Measurements from ENCODE around the gene SPATA6L. TPM values are rescaled to one million over a fixed set of nuclear protein-coding genes. Genes with fewer than 3 reads are reported as not detected.

SPATA6L gene
- total and polyA plus RNA-seq, 2 donors = 0.47 to 1.2 TPM

DNA sequence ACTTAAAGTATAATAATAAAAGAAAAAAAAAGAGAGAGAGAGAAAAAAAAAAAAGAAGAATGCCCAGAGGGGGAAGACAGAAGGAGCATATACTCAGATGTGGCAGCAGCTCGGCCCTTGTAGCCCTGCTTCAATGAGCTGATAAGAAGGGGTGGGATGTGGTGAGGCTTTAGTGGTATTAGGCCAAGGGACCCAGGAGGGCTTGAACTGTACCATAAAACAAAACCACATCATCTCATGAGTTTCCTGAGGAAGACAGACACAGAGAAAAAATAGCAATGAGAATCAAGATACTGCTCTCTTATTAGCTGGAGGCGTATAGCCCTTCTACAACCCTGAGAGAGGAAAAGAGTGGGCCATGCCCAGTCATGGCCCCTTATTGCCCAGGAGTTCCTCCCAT, 103.2 kb downstream of the SPATA6L start:
- DNase-seq (ENCODE audit: low read depth in 6 of 9, low spot score in 9 of 9) = no peak
- 10% methylated on average over 2 of the region's 2 CpGs for WGBS
- no peaks in the 10 kb centered on the region for H3K9me3 ChIP-seq (ENCODE audit: control insufficient read depth in 2 of 2, insufficient read depth in 1 of 2, low read length in 1 of 2)
- H3K4me3 ChIP-seq (ENCODE audit: low read length in 2 of 2) = no peak overlapping the region
- H3K36me3 ChIP-seq (ENCODE audit: control insufficient read depth in 2 of 2, insufficient read depth in 2 of 2, low read length in 1 of 2) = no peaks in the 10 kb centered on the region
- H3K4me1 ChIP-seq (ENCODE audit: control insufficient read depth in 2 of 2, insufficient read depth in 2 of 2, low read length in 2 of 2) = peaks cover 0 to 6% of the 10 kb centered on the region in 2 donors
- H3K27me3 ChIP-seq (ENCODE audit: control insufficient read depth in 2 of 2, insufficient read depth in 1 of 2, low read length in 1 of 2) = peaks cover 2% of the 10 kb centered on the region in 2 donors
- H3K27ac ChIP-seq (ENCODE audit: low read depth in 1 of 2, low read length in 1 of 2) = no peak overlapping the region

GRCh38 chr9:4559261-4560182, 106.8 kb downstream of the SPATA6L start:
- Histone ChIP-seq H3K36me3 (ENCODE audit: control insufficient read depth in 2 of 2, insufficient read depth in 2 of 2, low read length in 1 of 2) (no peaks in the 10 kb centered on the region), H3K4me3 (ENCODE audit: low read length in 2 of 2) (no peak overlapping the region), H3K27ac (ENCODE audit: low read depth in 1 of 2, low read length in 1 of 2) (no peak overlapping the region), H3K9me3 (ENCODE audit: control insufficient read depth in 2 of 2, insufficient read depth in 1 of 2, low read length in 1 of 2) (no peaks in the 10 kb centered on the region), H3K27me3 (ENCODE audit: control insufficient read depth in 2 of 2, insufficient read depth in 1 of 2, low read length in 1 of 2) (peaks cover 2% of the 10 kb centered on the region in 2 donors), H3K4me1 (ENCODE audit: control insufficient read depth in 2 of 2, insufficient read depth in 2 of 2, low read length in 2 of 2) (peaks cover 11 to 23% of the 10 kb centered on the region in 2 donors)
- WGBS = 95% methylated on average over 8 of the region's 8 CpGs
- no peak for DNase-seq (ENCODE audit: low read depth in 6 of 9, low spot score in 9 of 9)

DNA sequence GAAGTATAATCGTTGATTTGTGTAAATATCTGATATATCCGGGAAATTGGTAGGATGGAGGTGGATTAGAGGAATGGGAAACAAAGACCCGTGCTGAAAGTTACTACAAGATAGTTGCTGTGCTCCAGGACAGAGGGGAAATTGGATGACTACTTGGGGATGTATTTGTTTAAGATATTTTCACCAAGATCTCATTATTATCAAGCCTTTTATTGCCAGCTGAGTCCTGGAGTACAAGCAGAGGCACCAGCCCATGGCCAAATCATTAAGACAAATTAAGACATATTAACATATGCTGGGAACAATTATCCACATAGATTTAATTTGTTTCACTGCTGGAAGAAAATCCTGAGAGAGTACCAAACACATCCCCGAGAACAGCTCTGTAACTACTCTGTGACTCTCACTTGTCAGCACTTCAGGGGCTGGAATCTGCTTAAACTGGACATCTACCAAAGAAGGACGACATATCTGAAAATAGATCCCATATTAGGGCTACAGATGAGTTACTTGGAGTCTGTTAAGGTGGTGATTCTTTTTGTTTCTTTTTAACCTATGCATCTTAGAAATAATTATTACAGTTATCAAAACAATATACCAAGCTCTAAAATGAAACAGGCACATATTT, 107.8 kb downstream of the SPATA6L start:
- no peak for DNase-seq (ENCODE audit: low read depth in 6 of 9, low spot score in 9 of 9)
- Histone ChIP-seq H3K27ac (ENCODE audit: low read depth in 1 of 2, low read length in 1 of 2) (no peak overlapping the region), H3K4me1 (ENCODE audit: control insufficient read depth in 2 of 2, insufficient read depth in 2 of 2, low read length in 2 of 2) (peaks cover 20 to 33% of the 10 kb centered on the region in 2 donors), H3K36me3 (ENCODE audit: control insufficient read depth in 2 of 2, insufficient read depth in 2 of 2, low read length in 1 of 2) (no peaks in the 10 kb centered on the region), H3K4me3 (ENCODE audit: low read length in 2 of 2) (no peak overlapping the region), H3K27me3 (ENCODE audit: control insufficient read depth in 2 of 2, insufficient read depth in 1 of 2, low read length in 1 of 2) (peaks cover 0 to 2% of the 10 kb centered on the region in 2 donors), H3K9me3 (ENCODE audit: control insufficient read depth in 2 of 2, insufficient read depth in 1 of 2, low read length in 1 of 2) (no peaks in the 10 kb centered on the region)
- WGBS = 92% methylated on average over 5 of the region's 5 CpGs

- H3K36me3 ChIP-seq (ENCODE audit: control insufficient read depth in 2 of 2, insufficient read depth in 2 of 2, low read length in 1 of 2) = no peaks in the 10 kb centered on the region
- WGBS = 63% methylated on average over 2 of the region's 2 CpGs
- H3K9me3 ChIP-seq (ENCODE audit: control insufficient read depth in 2 of 2, insufficient read depth in 1 of 2, low read length in 1 of 2) = no peaks in the 10 kb centered on the region
- H3K27ac ChIP-seq (ENCODE audit: low read depth in 1 of 2, low read length in 1 of 2) = peak overlapping the region; percentile 74 to 89
- H3K4me3 ChIP-seq (ENCODE audit: low read length in 2 of 2) = no peak overlapping the region
- peaks cover 35 to 54% of the 10 kb centered on the region in 2 donors for H3K4me1 ChIP-seq (ENCODE audit: control insufficient read depth in 2 of 2, insufficient read depth in 2 of 2, low read length in 2 of 2)
- peak in 4 of 9 donors; percentile 37 to 74 (median 42) for DNase-seq (ENCODE audit: low read depth in 6 of 9, low spot score in 9 of 9)
- H3K27me3 ChIP-seq (ENCODE audit: control insufficient read depth in 2 of 2, insufficient read depth in 1 of 2, low read length in 1 of 2) = no peaks in the 10 kb centered on the region
These were observed 111.0 kb downstream of the SPATA6L start for GRCh38 chr9:4555236-4555635.

DNA sequence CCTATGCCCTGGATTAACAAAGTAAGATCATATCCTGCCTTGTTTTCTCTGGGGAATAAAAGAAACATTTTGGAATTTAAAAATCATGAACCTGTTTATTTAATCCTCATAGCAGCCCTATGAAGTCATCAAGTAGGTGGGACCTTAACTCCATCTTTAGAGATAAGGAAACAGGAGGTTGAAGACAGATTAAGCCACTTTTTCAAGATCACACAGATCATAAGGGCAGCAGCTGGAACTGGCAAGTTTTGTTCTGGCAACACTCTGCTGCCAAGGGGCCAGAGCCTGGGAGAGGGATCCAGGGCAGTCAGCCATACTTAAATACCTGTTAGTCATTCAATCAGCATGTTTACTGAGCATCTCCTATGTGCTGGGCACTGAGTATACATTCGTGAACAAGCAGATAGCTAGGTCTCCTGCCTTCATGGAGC, 112.3 kb downstream of the SPATA6L start:
- Histone ChIP-seq H3K4me1 (ENCODE audit: control insufficient read depth in 2 of 2, insufficient read depth in 2 of 2, low read length in 2 of 2) (peaks cover 39 to 67% of the 10 kb centered on the region in 2 donors), H3K27ac (ENCODE audit: low read depth in 1 of 2, low read length in 1 of 2) (peak overlapping the region in 1 of 2 donors; percentile 55), H3K36me3 (ENCODE audit: control insufficient read depth in 2 of 2, insufficient read depth in 2 of 2, low read length in 1 of 2) (no peaks in the 10 kb centered on the region), H3K9me3 (ENCODE audit: control insufficient read depth in 2 of 2, insufficient read depth in 1 of 2, low read length in 1 of 2) (no peaks in the 10 kb centered on the region), H3K4me3 (ENCODE audit: low read length in 2 of 2) (no peak overlapping the region), H3K27me3 (ENCODE audit: control insufficient read depth in 2 of 2, insufficient read depth in 1 of 2, low read length in 1 of 2) (no peaks in the 10 kb centered on the region)
- peak in 1 of 9 donors; percentile 41 for DNase-seq (ENCODE audit: low read depth in 6 of 9, low spot score in 9 of 9)
- 94% methylated on average over 1 of the region's 1 CpG for WGBS

GRCh38 chr9:4550777-4551484, 115.3 kb downstream of the SPATA6L start:
- peak overlapping the region; percentile 75 to 98 for H3K27ac ChIP-seq (ENCODE audit: low read depth in 1 of 2, low read length in 1 of 2)
- DNase-seq (ENCODE audit: low read depth in 6 of 9, low spot score in 9 of 9) = peak; percentile 52 to 92 (median 72)
- H3K4me1 ChIP-seq (ENCODE audit: control insufficient read depth in 2 of 2, insufficient read depth in 2 of 2, low read length in 2 of 2) = peaks cover 41 to 64% of the 10 kb centered on the region in 2 donors
- 59% methylated on average over 4 of the region's 4 CpGs for WGBS
- no peaks in the 10 kb centered on the region for H3K9me3 ChIP-seq (ENCODE audit: control insufficient read depth in 2 of 2, insufficient read depth in 1 of 2, low read length in 1 of 2)
- H3K4me3 ChIP-seq (ENCODE audit: low read length in 2 of 2) = no peak overlapping the region
- no peaks in the 10 kb centered on the region for H3K27me3 ChIP-seq (ENCODE audit: control insufficient read depth in 2 of 2, insufficient read depth in 1 of 2, low read length in 1 of 2)
- H3K36me3 ChIP-seq (ENCODE audit: control insufficient read depth in 2 of 2, insufficient read depth in 2 of 2, low read length in 1 of 2) = no peaks in the 10 kb centered on the region

GRCh38 chr9:4549751-4550295, 116.5 kb downstream of the SPATA6L start:
- peak overlapping the region; percentile 11 to 98 for H3K27ac ChIP-seq (ENCODE audit: low read depth in 1 of 2, low read length in 1 of 2)
- H3K9me3 ChIP-seq (ENCODE audit: control insufficient read depth in 2 of 2, insufficient read depth in 1 of 2, low read length in 1 of 2) = no peaks in the 10 kb centered on the region
- peaks cover 33 to 53% of the 10 kb centered on the region in 2 donors for H3K4me1 ChIP-seq (ENCODE audit: control insufficient read depth in 2 of 2, insufficient read depth in 2 of 2, low read length in 2 of 2)
- no peak overlapping the region for H3K4me3 ChIP-seq (ENCODE audit: low read length in 2 of 2)
- H3K36me3 ChIP-seq (ENCODE audit: control insufficient read depth in 2 of 2, insufficient read depth in 2 of 2, low read length in 1 of 2) = no peaks in the 10 kb centered on the region
- no peaks in the 10 kb centered on the region for H3K27me3 ChIP-seq (ENCODE audit: control insufficient read depth in 2 of 2, insufficient read depth in 1 of 2, low read length in 1 of 2)
- DNase-seq (ENCODE audit: low read depth in 6 of 9, low spot score in 9 of 9) = no peak
- WGBS = 92% methylated on average over 4 of the region's 4 CpGs

DNA sequence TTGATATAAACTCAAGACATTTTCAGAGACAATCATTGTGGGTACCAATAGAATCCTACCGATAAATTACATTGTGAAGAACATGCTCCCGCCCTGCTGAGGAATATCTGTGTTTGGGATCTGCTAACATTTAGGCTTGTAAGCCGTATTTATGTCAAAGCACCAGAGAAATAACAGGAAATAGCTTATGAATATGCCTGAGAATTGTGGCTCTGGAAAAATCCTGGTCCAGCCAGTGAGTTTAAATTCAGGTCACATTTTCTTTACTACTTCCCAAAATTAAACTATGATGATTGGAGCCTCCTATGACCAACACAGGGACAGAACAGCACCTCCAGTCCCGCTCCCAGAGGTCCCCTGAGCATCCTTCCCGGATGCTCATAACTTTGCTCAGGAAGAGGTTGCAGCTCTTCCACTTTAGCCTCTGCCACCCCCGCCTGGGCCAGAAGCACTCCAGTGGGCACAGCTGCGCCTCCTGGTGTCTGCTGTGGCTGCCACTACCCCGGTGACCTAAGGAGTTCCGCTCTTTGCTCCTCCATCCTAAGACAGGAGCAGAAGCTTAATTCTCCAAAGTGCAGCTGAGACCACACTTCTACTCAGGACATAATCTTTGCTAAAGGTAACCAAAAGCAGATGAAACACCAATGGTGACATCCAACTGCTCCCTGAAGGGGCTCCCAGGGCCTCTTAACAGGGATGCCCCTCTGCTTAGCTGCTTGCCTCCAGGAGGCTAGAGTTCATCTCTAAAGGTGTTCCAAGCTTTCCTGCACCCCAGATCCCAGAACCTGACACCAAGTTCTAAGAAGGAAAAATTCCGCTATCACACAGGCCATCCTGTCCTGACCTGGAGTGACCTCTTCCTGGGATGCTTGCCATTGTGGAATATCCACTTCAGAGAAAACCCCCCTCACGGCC, 117.2 kb downstream of the SPATA6L start:
- no peaks in the 10 kb centered on the region for H3K36me3 ChIP-seq (ENCODE audit: control insufficient read depth in 2 of 2, insufficient read depth in 2 of 2, low read length in 1 of 2)
- no peaks in the 10 kb centered on the region for H3K9me3 ChIP-seq (ENCODE audit: control insufficient read depth in 2 of 2, insufficient read depth in 1 of 2, low read length in 1 of 2)
- H3K4me1 ChIP-seq (ENCODE audit: control insufficient read depth in 2 of 2, insufficient read depth in 2 of 2, low read length in 2 of 2) = peaks cover 27 to 46% of the 10 kb centered on the region in 2 donors
- H3K27me3 ChIP-seq (ENCODE audit: control insufficient read depth in 2 of 2, insufficient read depth in 1 of 2, low read length in 1 of 2) = no peaks in the 10 kb centered on the region
- peak overlapping the region in 1 of 2 donors; percentile 98 for H3K27ac ChIP-seq (ENCODE audit: low read depth in 1 of 2, low read length in 1 of 2)
- 75% methylated on average over 11 of the region's 11 CpGs for WGBS
- DNase-seq (ENCODE audit: low read depth in 6 of 9, low spot score in 9 of 9) = no peak
- no peak overlapping the region for H3K4me3 ChIP-seq (ENCODE audit: low read length in 2 of 2)

Data from thymus (tissue), 11 donors.